Naive B cell (primary cell): ENCODE measurements around the gene UGT2A3. TPM values are rescaled to one million over a fixed set of nuclear protein-coding genes. Genes with fewer than 3 reads are reported as not detected.
A peak's percentile ranks its signal among the peaks of the same experiment; 100 is the strongest.

Experiments
- ATAC-seq, 2 donors: fragments of 150-1000 bp; cut with Tn5 transposase; 2 replicates each; pipeline ENCODE4 v1.10.0; 2021; ENCODE audit warnings: low read depth in 2 of 2, mild to moderate bottlenecking in 2 of 2, moderate library complexity in 2 of 2
- DNase-seq: peaks from one replicate; pipeline ENCODE4 v3.0.0; 2022
- H3K27ac Mint-ChIP-seq, 6 donors: one replicate each; pipeline ENCODE4 v1.8.0; 2020 to 2022; ENCODE audit warnings: mild to moderate bottlenecking in 6 of 6, mixed read lengths in 6 of 6, moderate library complexity in 5 of 6, inconsistent platforms in 2 of 6
- H3K27me3 Mint-ChIP-seq, 3 donors: one replicate each; pipeline ENCODE4 v1.8.0; 2021 to 2022; ENCODE audit warnings: mixed read lengths in 3 of 3, mild to moderate bottlenecking in 1 of 3
- H3K36me3 Mint-ChIP-seq, 2 donors: one replicate each; pipeline ENCODE4 v1.8.0; 2020 to 2022; ENCODE audit warnings: mixed read lengths in 2 of 2, inconsistent platforms in 1 of 2, mild to moderate bottlenecking in 1 of 2
- H3K4me1 Mint-ChIP-seq, 3 donors: one replicate each; pipeline ENCODE4 v1.8.0; 2020 to 2022; ENCODE audit warnings: mixed read lengths in 3 of 3, inconsistent platforms in 1 of 3, mild to moderate bottlenecking in 1 of 3, moderate library complexity in 1 of 3
- H3K4me3 Mint-ChIP-seq, 8 donors: one replicate each; pipeline ENCODE4 v1.8.0; 2020 to 2022; ENCODE audit warnings: mild to moderate bottlenecking in 8 of 8, mixed read lengths in 8 of 8, moderate library complexity in 8 of 8, inconsistent platforms in 2 of 8
- H3K9me3 Mint-ChIP-seq, 7 donors: one replicate each; pipeline ENCODE4 v1.8.0; 2020 to 2022; ENCODE audit warnings: mixed read lengths in 7 of 7, mild to moderate bottlenecking in 5 of 7, inconsistent platforms in 2 of 7, moderate library complexity in 1 of 7
- polyA plus RNA-seq, 6 donors: library from polyadenylated mRNA; unstranded; fragments of 300-500 nt; fragmentation: Illumina TruSeq; gene quantifications; one replicate each; pipeline ENCODE4 v1.2.3, GENCODE V29; 2021; ENCODE audit warnings: low read depth in 6 of 6

Gene UGT2A3
- polyA plus RNA-seq, 6 donors from 2014 or later, result not detected

GRCh38 chr4:68905939-68906779 lies 45.4 kb downstream of the UGT2A3 start:
- H3K4me1 Mint-ChIP-seq, result peaks cover 0 to 4% (median 0%) of the 10 kb centered on the region in 3 donors

GRCh38 chr4:68905598-68905938 lies 46.0 kb downstream of the UGT2A3 start:
- Mint-ChIP-seq H3K27ac (peak overlapping the region in 1 of 6 donors; percentile 13), H3K4me1 (peaks cover 0 to 4% (median 0%) of the 10 kb centered on the region in 3 donors), H3K27me3 (no peaks in the 10 kb centered on the region), H3K4me3 (no peak overlapping the region), H3K36me3 (no peaks in the 10 kb centered on the region), H3K9me3 (peaks cover 0 to 4% (median 0%) of the 10 kb centered on the region in 7 donors)
- DNase-seq (no peak), ATAC-seq (no peak)

More at GRCh38 chr4:68905939-68906779, 45.4 kb downstream of the UGT2A3 start:
- Mint-ChIP-seq H3K27ac (no peak overlapping the region), H3K36me3 (no peaks in the 10 kb centered on the region), H3K27me3 (no peaks in the 10 kb centered on the region), H3K9me3 (peaks cover 0 to 4% (median 0%) of the 10 kb centered on the region in 7 donors), H3K4me3 (peak overlapping the region in 1 of 8 donors; percentile 55)
- ATAC-seq (no peak), DNase-seq (no peak)

- Mint-ChIP-seq H3K9me3 (peaks cover 0 to 4% (median 0%) of the 10 kb centered on the region in 7 donors), H3K36me3 (no peaks in the 10 kb centered on the region), H3K27me3 (no peaks in the 10 kb centered on the region), H3K4me1 (peaks cover 0 to 4% (median 0%) of the 10 kb centered on the region in 3 donors), H3K4me3 (peak overlapping the region in 1 of 8 donors; percentile 69), H3K27ac (peak overlapping the region in 1 of 6 donors; percentile 33)
- DNase-seq (no peak), ATAC-seq (no peak)
Measured at GRCh38 chr4:68904786-68905185, 46.8 kb downstream of the UGT2A3 start.

GRCh38 chr4:68896749-68897148 lies 54.9 kb downstream of the UGT2A3 start:
- no peak overlapping the region for H3K4me3 Mint-ChIP-seq
- H3K4me1 Mint-ChIP-seq, result no peaks in the 10 kb centered on the region
- H3K27me3 Mint-ChIP-seq, result no peaks in the 10 kb centered on the region

GRCh38 chr4:68895561-68896198 lies 55.9 kb downstream of the UGT2A3 start:
- ATAC-seq (no peak), DNase-seq (no peak)
- Mint-ChIP-seq H3K27me3 (no peaks in the 10 kb centered on the region), H3K4me3 (no peak overlapping the region), H3K36me3 (no peaks in the 10 kb centered on the region), H3K4me1 (no peaks in the 10 kb centered on the region), H3K9me3 (peaks cover 0 to 2% (median 0%) of the 10 kb centered on the region in 7 donors), H3K27ac (no peak overlapping the region)

More at GRCh38 chr4:68896749-68897148, 54.9 kb downstream of the UGT2A3 start:
- DNase-seq (no peak), ATAC-seq (no peak)
- no peaks in the 10 kb centered on the region for H3K36me3 Mint-ChIP-seq
- H3K27ac Mint-ChIP-seq, result no peak overlapping the region
- peaks cover 0 to 2% (median 0%) of the 10 kb centered on the region in 7 donors for H3K9me3 Mint-ChIP-seq

GRCh38 chr4:68892861-68893260 lies 58.7 kb downstream of the UGT2A3 start:
- ATAC-seq, result no peak
- DNase-seq, result no peak
- no peaks in the 10 kb centered on the region for H3K27me3 Mint-ChIP-seq
- H3K27ac Mint-ChIP-seq, result no peak overlapping the region
- H3K4me1 Mint-ChIP-seq, result no peaks in the 10 kb centered on the region
- H3K9me3 Mint-ChIP-seq, result peaks cover 0 to 2% (median 0%) of the 10 kb centered on the region in 7 donors
- no peak overlapping the region for H3K4me3 Mint-ChIP-seq
- H3K36me3 Mint-ChIP-seq, result no peaks in the 10 kb centered on the region

- no peak overlapping the region for H3K4me3 Mint-ChIP-seq
- no peaks in the 10 kb centered on the region for H3K36me3 Mint-ChIP-seq
- H3K9me3 Mint-ChIP-seq, result peaks cover 0 to 2% (median 0%) of the 10 kb centered on the region in 7 donors
- ATAC-seq, result no peak
- no peaks in the 10 kb centered on the region for H3K27me3 Mint-ChIP-seq
- H3K27ac Mint-ChIP-seq, result no peak overlapping the region
- H3K4me1 Mint-ChIP-seq, result no peaks in the 10 kb centered on the region
- no peak for DNase-seq
Measured at GRCh38 chr4:68891678-68892077, 59.9 kb downstream of the UGT2A3 start.

- Mint-ChIP-seq H3K27ac (no peak overlapping the region), H3K9me3 (no peaks in the 10 kb centered on the region), H3K4me1 (no peaks in the 10 kb centered on the region), H3K27me3 (no peaks in the 10 kb centered on the region), H3K4me3 (peak overlapping the region in 1 of 8 donors; percentile 67), H3K36me3 (no peaks in the 10 kb centered on the region)
- no peak for DNase-seq
- no peak for ATAC-seq
Measured at GRCh38 chr4:68885545-68885944, 66.1 kb downstream of the UGT2A3 start.

GRCh38 chr4:68883870-68884269 lies 67.7 kb downstream of the UGT2A3 start:
- H3K36me3 Mint-ChIP-seq, result no peaks in the 10 kb centered on the region
- no peaks in the 10 kb centered on the region for H3K4me1 Mint-ChIP-seq
- no peak for DNase-seq
- H3K27me3 Mint-ChIP-seq, result no peaks in the 10 kb centered on the region
- H3K27ac Mint-ChIP-seq, result no peak overlapping the region
- H3K4me3 Mint-ChIP-seq, result no peak overlapping the region
- H3K9me3 Mint-ChIP-seq, result no peaks in the 10 kb centered on the region
- ATAC-seq, result no peak

Other genes with a start within 250 kb of the UGT2A3 start
- gene UGT2B10, start 135.8 kb downstream of the UGT2A3 start, polyA plus RNA-seq, result not detected
- gene UGT2B7, start 144.7 kb upstream of the UGT2A3 start, polyA plus RNA-seq, result not detected